HCT116 (cell line): ENCODE data around the gene CDC42BPA. TPM values are rescaled to one million over a fixed set of nuclear protein-coding genes. Genes with fewer than 3 reads are reported as not detected.

Experiments used
- ATAC-seq: fragments of 200-7000 bp; cut with Tn5 transposase; 2 replicates; pipeline ENCODE4 v1.9.1; 2020; ENCODE audit warnings: mild to moderate bottlenecking, moderate library complexity
- BruUV-seq: library from RNA; stranded (reverse); fragments of 400-500 nt; replicated peaks from 2 replicates; lab custom pipeline; 2021; lab: Mats Ljungman, UMichigan
- CTCF ChIA-PET: fragments of 300-600 bp; sonication (Branson Sonifier 250); formaldehyde crosslinking; loops from one replicate; lab custom pipeline; 2021; ENCODE audit warnings: antibody characterized with exemption; lab: Charles Lee
- POLR2A ChIA-PET: fragments of 300-600, 350-600 bp; sonication (Branson Sonifier 250); formaldehyde crosslinking; loops from one replicate; lab custom pipeline; 2021; ENCODE audit warnings: antibody characterized with exemption; lab: Charles Lee
- RAD21 ChIA-PET, 2 experiments: fragments of 300-600 bp; sonication (Branson Sonifier 250); formaldehyde crosslinking; loops; one replicate each; lab custom pipeline; 2023; ENCODE audit warnings: low total read pairs in 2 of 2; ENCODE audit not compliant: uncharacterized antibody in 2 of 2, unreplicated experiment in 2 of 2, low non-redundant PET in 1 of 2; lab: Charles Lee
- DNase-seq: peaks from one replicate; pipeline ENCODE4 v3.0.0-alpha.2; 2010; ENCODE audit warnings: low read depth, low spot score
- H2AFZ ChIP-seq: fragments of 200-600 bp; shearing (Covaris generic), sonication (generic); 2 replicates; pipeline ENCODE4 v1.6.1; 2017; ENCODE audit warnings: low read depth, mixed run types, mixed read lengths, antibody characterized with exemption, low read length; ENCODE audit not compliant: poor library complexity, severe bottlenecking
- H3K27ac ChIP-seq: 2 replicates; pipeline ENCODE4 v1.5.1; 2012; ENCODE audit warnings: low read depth, low read length
- H3K27me3 ChIP-seq: fragments of 200-600 bp; sonication (generic); 2 replicates; pipeline ENCODE4 v1.6.1; 2016; ENCODE audit warnings: mixed run types, low read length, mixed read lengths; ENCODE audit not compliant: insufficient read depth
- H3K36me3 ChIP-seq, 2 experiments: fragments of 200-500 bp in 1 of 2; fragments of 200-600 bp in 1 of 2; sonication (Bioruptor generic) in 1 of 2; sonication (generic) in 1 of 2; 2 replicates each; pipeline versions ENCODE4 v1.5.1 to v1.6.1; 2014 to 2016; ENCODE audit warnings: low read length in 2 of 2, inconsistent platforms in 1 of 2, mixed read lengths in 1 of 2, mixed run types in 1 of 2; ENCODE audit not compliant: insufficient read depth in 2 of 2, control insufficient read depth in 1 of 2
- H3K4me1 ChIP-seq, 2 experiments: fragments of 200-600 bp in 1 of 2; sonication (generic) in 1 of 2; 2 replicates each; pipeline versions ENCODE4 v1.5.1 to v1.6.1; 2012 to 2017; ENCODE audit warnings: low read length in 2 of 2, inconsistent platforms in 1 of 2, mild to moderate bottlenecking in 1 of 2, mixed read lengths in 1 of 2, mixed run types in 1 of 2, moderate library complexity in 1 of 2; ENCODE audit not compliant: insufficient read depth in 2 of 2, control insufficient read depth in 1 of 2
- H3K4me2 ChIP-seq: fragments of 200-600 bp; sonication (generic); 2 replicates; pipeline ENCODE4 v1.6.1; 2017; ENCODE audit warnings: mixed run types, low read length, mixed read lengths
- H3K4me3 ChIP-seq, 2 experiments: fragments of 200-600 bp in 1 of 2; sonication (generic) in 1 of 2; replicated peaks in 1 of 2; 2 replicates each; pipeline ENCODE4 v1.5.1; 2011 to 2016; ENCODE audit warnings: low read length in 2 of 2, control low read depth in 1 of 2, low read depth in 1 of 2, mild to moderate bottlenecking in 1 of 2, mixed read lengths in 1 of 2, mixed run types in 1 of 2
- H3K79me2 ChIP-seq: fragments of 200-600 bp; sonication (generic); 2 replicates; pipeline ENCODE4 v1.6.1; 2017; ENCODE audit warnings: mild to moderate bottlenecking, mixed run types, low read length, moderate library complexity, mixed read lengths; ENCODE audit not compliant: insufficient read depth
- H3K9ac ChIP-seq: fragments of 200-600 bp; sonication (generic); 2 replicates; pipeline ENCODE4 v1.6.1; 2016; ENCODE audit warnings: low read length, mixed read lengths
- H3K9me2 ChIP-seq: fragments of 200-600 bp; sonication (generic), shearing (Covaris generic); 2 replicates; pipeline ENCODE4 v1.6.1; 2017; ENCODE audit warnings: mixed run types, mild to moderate bottlenecking, moderate library complexity; ENCODE audit not compliant: insufficient read depth
- H3K9me3 ChIP-seq, 2 experiments: fragments of 200-500 bp in 1 of 2; fragments of 200-600 bp in 1 of 2; sonication (Bioruptor generic) in 1 of 2; sonication (generic) in 1 of 2; 2 replicates each; pipeline ENCODE4 v1.6.1; 2014 to 2017; ENCODE audit warnings: low read length in 2 of 2, mixed read lengths in 2 of 2, inconsistent platforms in 1 of 2, low read depth in 1 of 2, mild to moderate bottlenecking in 1 of 2, mixed run types in 1 of 2, moderate library complexity in 1 of 2; ENCODE audit not compliant: control insufficient read depth in 1 of 2, insufficient read depth in 1 of 2
- H4K20me1 ChIP-seq: fragments of 200-600 bp; sonication (generic), shearing (Covaris generic); 2 replicates; pipeline ENCODE4 v1.6.1; 2017; ENCODE audit warnings: mixed run types, mild to moderate bottlenecking, moderate library complexity; ENCODE audit not compliant: insufficient read depth
- CBX3 ChIP-seq: IDR thresholded peaks from 2 replicates; pipeline ENCODE4 v1.6.1; 2012; ENCODE audit warnings: low read depth
- CEBPB ChIP-seq: IDR thresholded peaks from 2 replicates; pipeline ENCODE4 v1.6.1; 2012; ENCODE audit warnings: low read depth
- ELF1 ChIP-seq: IDR thresholded peaks from 2 replicates; pipeline ENCODE4 v1.6.1; 2012; ENCODE audit warnings: low read depth, borderline replicate concordance
- EZH2phosphoT487 ChIP-seq: fragments of 200-600 bp; IDR thresholded peaks from 2 replicates; pipeline ENCODE4 v1.6.1; 2018; ENCODE audit warnings: antibody characterized with exemption, borderline replicate concordance
- FOSL1 ChIP-seq: IDR thresholded peaks from 2 replicates; pipeline ENCODE4 v1.6.1; 2012; ENCODE audit warnings: low read depth
- MAX ChIP-seq: IDR thresholded peaks from 2 replicates; pipeline ENCODE4 v1.6.1; 2012
- POLR2A ChIP-seq: IDR thresholded peaks from 2 replicates; pipeline ENCODE4 v1.7.0; 2011; ENCODE audit warnings: borderline replicate concordance; ENCODE audit not compliant: insufficient read depth, insufficient read length; ENCODE audit errors: extremely low read depth
- POLR2AphosphoS5 ChIP-seq: IDR thresholded peaks from 2 replicates; pipeline ENCODE4 v1.6.1; 2011; ENCODE audit warnings: mild to moderate bottlenecking, low read depth, low read length, moderate library complexity
- RAD21 ChIP-seq: IDR thresholded peaks from 2 replicates; pipeline ENCODE4 v1.6.1; 2012; ENCODE audit warnings: low read depth, mild to moderate bottlenecking
- SIN3A ChIP-seq: IDR thresholded peaks from 2 replicates; pipeline ENCODE4 v1.6.1; 2012; ENCODE audit warnings: low read depth
- SP1 ChIP-seq: IDR thresholded peaks from 2 replicates; pipeline ENCODE4 v1.6.1; 2012; ENCODE audit warnings: low read depth
- ZBTB33 ChIP-seq: IDR thresholded peaks from 2 replicates; pipeline ENCODE4 v1.6.1; 2011; ENCODE audit warnings: mild to moderate bottlenecking, low read length, moderate library complexity; ENCODE audit not compliant: insufficient replicate concordance; ENCODE audit errors: extremely low read depth
- intact Hi-C: fragments of 100-400 bp; cut with micrococcal nuclease; formaldehyde crosslinking; loops from 2 replicates; pipeline ENCODE4 v1.10.0; 2022
- total RNA-seq: library from RNA; stranded (reverse); gene quantifications from one replicate; pipeline ENCODE4 v1.2.1, GENCODE V29; 2021; ENCODE audit not compliant: unreplicated experiment

The CDC42BPA gene
- total RNA-seq, 1 experiment from 2014 or later = 44.0 TPM

- TF ChIP-seq ZBTB33 = no peak
- no peak for TF ChIP-seq FOSL1
- TF ChIP-seq POLR2A = no peak
- no peak for TF ChIP-seq CBX3
Measured at GRCh38 chr1:227156520-227156919, 161.8 kb downstream of the CDC42BPA start (continued).

- Histone ChIP-seq H3K4me3 (no peak overlapping the region), H4K20me1 (no peaks in the 10 kb centered on the region), H3K79me2 (peaks cover 27% of the 10 kb centered on the region), H3K9me3 (no peaks in the 10 kb centered on the region), H3K4me2 (no peak overlapping the region), H3K27ac (no peak overlapping the region), H3K9me2 (no peaks in the 10 kb centered on the region), H2AFZ (no peak overlapping the region), H3K4me1 (no peaks in the 10 kb centered on the region), H3K36me3 (0 out of 4 replicates have a peak, but pooled peaks cover 0 to 8% of the 10 kb centered on the region in 2 experiments), H3K27me3 (no peaks in the 10 kb centered on the region), H3K9ac (no peak overlapping the region)
- DNase-seq (no peak), ATAC-seq (no peak)
- RAD21 ChIA-PET = no interaction called here
- CTCF ChIA-PET = no interaction called here
- BruUV-seq = no TSS peak
- POLR2A ChIA-PET = no interaction called here
- TF ChIP-seq SP1 = no peak
- TF ChIP-seq POLR2AphosphoS5 = no peak
- TF ChIP-seq CBX3 = no peak
- no peak for TF ChIP-seq ELF1
- TF ChIP-seq FOSL1 = no peak
- TF ChIP-seq RAD21 = no peak
- TF ChIP-seq MAX = no peak
- TF ChIP-seq ZBTB33 = no peak
- TF ChIP-seq CEBPB = no peak
- TF ChIP-seq POLR2A = no peak
- no peak for TF ChIP-seq SIN3A
- no peak for TF ChIP-seq EZH2phosphoT487
- intact Hi-C loops = no loop called here
Measured at GRCh38 chr1:227155688-227156087, 162.6 kb downstream of the CDC42BPA start.
